Glutamatergic neuron (in vitro differentiated cells): ENCODE results near the gene RPS23. TPM values are rescaled to one million over a fixed set of nuclear protein-coding genes. Genes with fewer than 3 reads are reported as not detected.
A peak's percentile ranks its signal among the peaks of the same experiment; 100 is the strongest.

Source experiments
- DNase-seq: peaks from one replicate; pipeline ENCODE4 v3.0.0; 2022
- H3K27ac Mint-ChIP-seq: one replicate; pipeline ENCODE4 v1.8.0; 2020; ENCODE audit warnings: mild to moderate bottlenecking, mixed read lengths, inconsistent platforms; ENCODE audit not compliant: unreplicated experiment
- H3K27me3 Mint-ChIP-seq: one replicate; pipeline ENCODE4 v1.8.0; 2020; ENCODE audit warnings: mild to moderate bottlenecking, moderate library complexity, mixed read lengths, inconsistent platforms; ENCODE audit not compliant: unreplicated experiment
- H3K36me3 Mint-ChIP-seq: one replicate; pipeline ENCODE4 v1.8.0; 2020; ENCODE audit warnings: mild to moderate bottlenecking, mixed read lengths, inconsistent platforms; ENCODE audit not compliant: unreplicated experiment
- H3K4me1 Mint-ChIP-seq: one replicate; pipeline ENCODE4 v1.8.0; 2020; ENCODE audit warnings: mild to moderate bottlenecking, low read depth, mixed read lengths, inconsistent platforms; ENCODE audit not compliant: unreplicated experiment
- H3K4me3 Mint-ChIP-seq: one replicate; pipeline ENCODE4 v1.8.0; 2020; ENCODE audit warnings: mild to moderate bottlenecking, mixed read lengths, inconsistent platforms; ENCODE audit not compliant: unreplicated experiment
- H3K9me3 Mint-ChIP-seq: one replicate; pipeline ENCODE4 v1.8.0; 2020; ENCODE audit warnings: mild to moderate bottlenecking, moderate library complexity, mixed read lengths, inconsistent platforms; ENCODE audit not compliant: unreplicated experiment
- total RNA-seq: library from RNA; stranded (reverse); fragmentation: NEBNext Ultra II Directional; extraction: Animal tissue kit (Norgen Biotek cat#: 25700); gene quantifications from one replicate; pipeline ENCODE4 v1.2.1, GENCODE V29; 2021; ENCODE audit not compliant: unreplicated experiment
- TF ChIP-seq, protein P1 (sequence below): fragments of 200-600 bp; sonication (generic); IDR thresholded peaks from one replicate; pipeline ENCODE4 v1.5.0; 2021; ENCODE audit not compliant: partially characterized antibody, unreplicated experiment

Gene RPS23
- total RNA-seq, 1 donor from 2014 or later = 1,149 TPM

DNA sequence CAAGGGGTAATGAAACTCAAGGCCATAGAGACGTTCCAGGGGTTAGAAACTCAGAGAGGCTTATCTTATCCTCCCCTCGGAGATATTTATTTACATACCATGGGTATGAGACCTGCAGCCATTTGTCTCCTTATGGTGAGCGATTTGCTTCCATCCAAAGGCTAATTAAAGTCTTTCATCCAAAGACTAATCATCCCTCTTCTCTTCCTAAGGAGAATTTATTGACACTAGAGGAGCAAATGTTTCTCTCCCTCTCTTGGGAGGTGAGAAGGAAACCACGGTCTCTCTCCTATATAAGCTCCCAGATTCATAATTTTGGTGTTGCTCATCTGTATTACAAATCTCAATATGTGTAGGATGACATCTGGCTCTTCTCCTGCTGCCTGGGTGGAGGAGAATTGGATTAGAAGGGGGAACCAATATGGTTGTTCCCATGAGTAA is 31.0 kb upstream of the RPS23 start:
- Mint-ChIP-seq H3K4me1 (peaks cover 6% of the 10 kb centered on the region), H3K4me3 (no peak overlapping the region), H3K36me3 (peaks cover 12% of the 10 kb centered on the region), H3K9me3 (peaks cover 2% of the 10 kb centered on the region), H3K27ac (peak overlapping the region; percentile 39), H3K27me3 (no peaks in the 10 kb centered on the region)
- DNase-seq = no peak
- TF ChIP-seq, protein P1, sequence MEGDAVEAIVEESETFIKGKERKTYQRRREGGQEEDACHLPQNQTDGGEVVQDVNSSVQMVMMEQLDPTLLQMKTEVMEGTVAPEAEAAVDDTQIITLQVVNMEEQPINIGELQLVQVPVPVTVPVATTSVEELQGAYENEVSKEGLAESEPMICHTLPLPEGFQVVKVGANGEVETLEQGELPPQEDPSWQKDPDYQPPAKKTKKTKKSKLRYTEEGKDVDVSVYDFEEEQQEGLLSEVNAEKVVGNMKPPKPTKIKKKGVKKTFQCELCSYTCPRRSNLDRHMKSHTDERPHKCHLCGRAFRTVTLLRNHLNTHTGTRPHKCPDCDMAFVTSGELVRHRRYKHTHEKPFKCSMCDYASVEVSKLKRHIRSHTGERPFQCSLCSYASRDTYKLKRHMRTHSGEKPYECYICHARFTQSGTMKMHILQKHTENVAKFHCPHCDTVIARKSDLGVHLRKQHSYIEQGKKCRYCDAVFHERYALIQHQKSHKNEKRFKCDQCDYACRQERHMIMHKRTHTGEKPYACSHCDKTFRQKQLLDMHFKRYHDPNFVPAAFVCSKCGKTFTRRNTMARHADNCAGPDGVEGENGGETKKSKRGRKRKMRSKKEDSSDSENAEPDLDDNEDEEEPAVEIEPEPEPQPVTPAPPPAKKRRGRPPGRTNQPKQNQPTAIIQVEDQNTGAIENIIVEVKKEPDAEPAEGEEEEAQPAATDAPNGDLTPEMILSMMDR = no peak

DNA sequence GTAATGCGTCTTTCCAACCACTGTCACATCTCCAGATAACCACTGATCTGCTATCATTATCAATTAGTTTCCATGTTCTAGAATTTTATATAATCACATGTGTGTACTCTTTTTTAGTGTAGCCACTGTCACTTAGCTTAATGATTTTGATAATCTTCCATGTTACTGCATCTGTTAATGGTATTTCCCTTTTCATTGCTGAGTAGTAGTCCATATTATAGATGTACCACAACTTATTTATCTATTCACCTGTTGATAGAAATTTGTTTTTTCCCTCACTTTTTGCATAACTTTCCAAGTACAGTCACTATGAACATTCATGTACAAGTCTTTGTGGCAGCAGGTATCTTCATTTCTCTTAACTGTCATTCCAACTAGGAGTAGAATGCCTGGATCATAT is 30.3 kb upstream of the RPS23 start:
- Mint-ChIP-seq H3K36me3 (peaks cover 12% of the 10 kb centered on the region), H3K27me3 (no peaks in the 10 kb centered on the region)

DNA sequence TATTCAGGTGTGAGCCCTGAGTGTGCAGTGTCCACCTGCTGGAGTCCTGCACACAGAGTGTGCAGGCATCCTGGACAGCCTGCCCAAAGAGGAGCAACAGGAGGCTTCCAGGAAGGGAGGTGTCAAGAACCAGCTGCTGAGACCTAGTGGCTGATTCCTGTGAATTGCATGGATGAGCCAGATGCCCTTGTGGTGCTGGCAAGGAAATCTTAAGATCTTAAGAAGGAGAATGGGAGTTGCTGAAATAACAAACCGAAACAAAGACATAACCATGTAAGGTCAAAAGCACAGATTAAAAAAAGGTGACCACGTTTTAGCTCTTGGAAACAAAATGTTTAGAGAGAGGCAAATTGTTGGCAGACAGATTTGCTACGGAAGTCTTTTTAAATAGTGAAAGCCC is 29.3 kb upstream of the RPS23 start:
- Mint-ChIP-seq H3K27me3 (no peaks in the 10 kb centered on the region), H3K36me3 (peaks cover 12% of the 10 kb centered on the region), H3K27ac (no peak overlapping the region), H3K4me3 (no peak overlapping the region), H3K4me1 (peaks cover 6% of the 10 kb centered on the region), H3K9me3 (peaks cover 2% of the 10 kb centered on the region)
- TF ChIP-seq, protein P1 = no peak
- no peak for DNase-seq

More for the DNA sequence above, 30.3 kb upstream of the RPS23 start:
- peaks cover 6% of the 10 kb centered on the region for H3K4me1 Mint-ChIP-seq
- H3K9me3 Mint-ChIP-seq = peaks cover 2% of the 10 kb centered on the region
- H3K27ac Mint-ChIP-seq = no peak overlapping the region
- DNase-seq = no peak
- no peak overlapping the region for H3K4me3 Mint-ChIP-seq
- TF ChIP-seq, protein P1 = no peak

DNA sequence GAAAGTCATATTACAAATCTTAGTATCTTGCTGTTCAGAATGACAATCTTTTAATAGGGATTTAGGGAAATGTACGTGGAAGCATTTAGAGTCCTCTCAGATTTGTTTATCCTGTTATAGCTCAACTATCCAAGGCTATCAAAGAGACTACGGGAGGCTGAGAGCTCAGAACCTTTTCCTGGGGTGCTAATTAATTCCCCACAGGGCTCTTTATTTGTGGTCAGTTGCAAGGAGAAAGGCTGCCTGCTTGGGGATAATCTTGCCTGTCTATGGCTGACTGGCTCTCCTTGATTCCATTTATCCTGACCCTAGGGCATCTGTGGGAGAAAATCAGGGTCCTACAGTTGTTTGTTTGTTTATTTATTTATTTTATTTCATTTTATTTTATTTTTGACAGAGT is 28.0 kb upstream of the RPS23 start:
- Mint-ChIP-seq H3K4me3 (no peak overlapping the region), H3K36me3 (peaks cover 12% of the 10 kb centered on the region), H3K9me3 (peaks cover 2% of the 10 kb centered on the region), H3K27me3 (no peaks in the 10 kb centered on the region), H3K4me1 (peaks cover 6% of the 10 kb centered on the region), H3K27ac (no peak overlapping the region)
- TF ChIP-seq, protein P1 = no peak
- DNase-seq = no peak

DNA sequence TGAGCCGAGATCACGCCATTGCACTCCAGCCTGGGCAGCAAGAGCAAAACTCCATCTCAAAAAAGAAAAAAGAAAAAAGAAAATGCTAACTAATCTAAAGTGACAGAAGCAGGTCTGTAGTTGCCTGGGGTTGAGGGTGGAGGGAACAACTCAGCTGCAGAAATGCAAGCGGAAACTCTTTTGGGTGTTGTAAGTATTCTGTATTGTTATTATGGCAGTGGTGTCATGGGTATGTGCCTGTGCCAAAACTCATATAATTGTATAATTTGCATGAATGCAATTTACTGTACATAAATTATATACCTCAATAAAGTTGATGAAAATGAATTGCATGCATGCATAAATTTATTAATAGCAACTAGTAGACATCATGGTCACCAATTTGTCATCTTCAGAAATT is 23.0 kb upstream of the RPS23 start:
- H3K9me3 Mint-ChIP-seq = no peaks in the 10 kb centered on the region
- H3K27me3 Mint-ChIP-seq = no peaks in the 10 kb centered on the region
- TF ChIP-seq, protein P1 = no peak
- no peaks in the 10 kb centered on the region for H3K4me1 Mint-ChIP-seq
- no peaks in the 10 kb centered on the region for H3K36me3 Mint-ChIP-seq
- no peak overlapping the region for H3K4me3 Mint-ChIP-seq
- DNase-seq = no peak
- no peak overlapping the region for H3K27ac Mint-ChIP-seq
